Measurements from ENCODE around the gene ZNF507.
A peak's percentile ranks its signal among the peaks of the same experiment; 100 is the strongest.

Gene ZNF507

GRCh38 chr19:32322541-32322940 lies 22.9 kb upstream of the ZNF507 start:
- H3K4me3 ChIP-seq (replicated peaks; ENCODE audit: low read depth, low read length), result no peak overlapping the region
- no peak for TF ChIP-seq CTCF (IDR thresholded peaks at IDR 0.05; ENCODE audit: low read length, missing control alignments)
- DNase-seq (ENCODE audit: low read depth), result no peak

- TF ChIP-seq CTCF (IDR thresholded peaks at IDR 0.05; ENCODE audit: low read length, missing control alignments), result peak; percentile 22
- no peak overlapping the region for H3K4me3 ChIP-seq (replicated peaks; ENCODE audit: low read depth, low read length)
- DNase-seq (ENCODE audit: low read depth), result no peak
These were observed 20.7 kb upstream of the ZNF507 start for GRCh38 chr19:32324631-32325285.

- no peak overlapping the region for H3K4me3 ChIP-seq (replicated peaks; ENCODE audit: low read depth, low read length)
- DNase-seq (ENCODE audit: low read depth), result peak; percentile 5
- TF ChIP-seq CTCF (IDR thresholded peaks at IDR 0.05; ENCODE audit: low read length, missing control alignments), result no peak
These were observed 15.1 kb upstream of the ZNF507 start for GRCh38 chr19:32330213-32330857.

- no peak for DNase-seq (ENCODE audit: low read depth)
- TF ChIP-seq CTCF (IDR thresholded peaks at IDR 0.05; ENCODE audit: low read length, missing control alignments), result no peak
- no peak overlapping the region for H3K4me3 ChIP-seq (replicated peaks; ENCODE audit: low read depth, low read length)
These were observed 12.2 kb upstream of the ZNF507 start for GRCh38 chr19:32333227-32333626.

- DNase-seq (ENCODE audit: low read depth), result peak; percentile 83
- peak overlapping the region; percentile 53 for H3K4me3 ChIP-seq (replicated peaks; ENCODE audit: low read depth, low read length)
- TF ChIP-seq CTCF (IDR thresholded peaks at IDR 0.05; ENCODE audit: low read length, missing control alignments), result peak; percentile 34
These were observed 8.9 kb upstream of the ZNF507 start for GRCh38 chr19:32336259-32337083.

- TF ChIP-seq CTCF (IDR thresholded peaks at IDR 0.05; ENCODE audit: low read length, missing control alignments), result no peak
- DNase-seq (ENCODE audit: low read depth), result no peak
- H3K4me3 ChIP-seq (replicated peaks; ENCODE audit: low read depth, low read length), result peak overlapping the region; percentile 53
These were observed 8.2 kb upstream of the ZNF507 start for GRCh38 chr19:32337084-32337808.

Measured in fibroblast of pulmonary artery (primary cell).